HepG2 (cell line): Measurements from ENCODE around the gene USP12. TPM values are rescaled to one million over a fixed set of nuclear protein-coding genes. Genes with fewer than 3 reads are reported as not detected.

Experiments used
- ATAC-seq: fragments of 200-7000 bp; cut with Tn5 transposase; 3 replicates; pipeline ENCODE4 v1.9.1; 2020; ENCODE audit warnings: mild to moderate bottlenecking, moderate library complexity
- BruUV-seq: library from RNA; stranded (reverse); fragments of 400-500 nt; replicated peaks from 2 replicates; lab custom pipeline; 2021; lab: Mats Ljungman, UMichigan
- CTCF ChIA-PET: fragments of 300-600 bp; formaldehyde crosslinking; extraction: SDS; loops from one replicate; lab custom pipeline; 2021; ENCODE audit warnings: low total read pairs, inconsistent platforms, low intra/inter-chr PET ratio; lab: Yijun Ruan, JAX
- POLR2A ChIA-PET: fragments of 350-600 bp; sonication (Branson Sonifier 250); formaldehyde crosslinking; loops from one replicate; lab custom pipeline; 2020; ENCODE audit warnings: antibody characterized with exemption, inconsistent platforms; lab: Yijun Ruan, JAX
- DNase-seq: peaks from one replicate; pipeline ENCODE4 v3.0.0-alpha.2; 2015; ENCODE audit warnings: low spot score
- FAIRE-seq: peaks from 3 replicates; lab custom pipeline; 2011; peaks lifted over from hg19 to GRCh38; lab: Jason Lieb, UNC
- H2AFZ ChIP-seq: one replicate; pipeline ENCODE4 v1.6.1; 2011; ENCODE audit warnings: low read length, inconsistent platforms
- H3K27ac ChIP-seq: fragments of 300-600 bp; 3 replicates; pipeline ENCODE4 v1.8.0; 2011; ENCODE audit warnings: mixed run types, mild to moderate bottlenecking, mixed read lengths, low read length, inconsistent platforms; ENCODE audit not compliant: insufficient read depth; ENCODE audit errors: extremely low read length
- H3K27me3 ChIP-seq, 2 experiments: fragments of 200-600 bp in 1 of 2; 2 replicates in 1 of 2; 3 replicates in 1 of 2; pipeline versions ENCODE4 v1.6.0 to v1.8.0; 2011; ENCODE audit warnings: low read length in 2 of 2, mild to moderate bottlenecking in 2 of 2, moderate library complexity in 2 of 2, inconsistent platforms in 1 of 2; ENCODE audit not compliant: insufficient read depth in 2 of 2, control insufficient read depth in 1 of 2
- H3K36me3 ChIP-seq, 2 experiments: fragments of 200-600 bp in 1 of 2; replicated peaks in 1 of 2; 2 replicates in 1 of 2; 3 replicates in 1 of 2; pipeline versions ENCODE4 v1.5.1 to v1.8.0; 2011; ENCODE audit warnings: low read length in 2 of 2, inconsistent platforms in 1 of 2; ENCODE audit not compliant: insufficient read depth in 2 of 2, control insufficient read depth in 1 of 2
- H3K4me1 ChIP-seq: 2 replicates; pipeline ENCODE4 v1.5.1; 2012; ENCODE audit warnings: low read length, inconsistent platforms; ENCODE audit not compliant: insufficient read depth
- H3K4me2 ChIP-seq: 2 replicates; pipeline ENCODE4 v1.6.0; 2011; ENCODE audit warnings: low read depth, low read length, inconsistent platforms
- H3K4me3 ChIP-seq, 3 experiments: fragments of 200-600 bp in 1 of 3; sonication (generic), shearing (Covaris generic) in 1 of 3; replicated peaks in 1 of 3; 2 replicates each; pipeline ENCODE4 v1.5.1; 2011 to 2016; ENCODE audit warnings: low read length in 3 of 3, inconsistent platforms in 2 of 3, low read depth in 2 of 3, mild to moderate bottlenecking in 2 of 3, control low read depth in 1 of 3, mixed read lengths in 1 of 3; ENCODE audit not compliant: insufficient read depth in 1 of 3
- H3K79me2 ChIP-seq: one replicate; pipeline ENCODE4 v1.6.1; 2011; ENCODE audit warnings: low read length, inconsistent platforms; ENCODE audit not compliant: insufficient read depth
- H3K9ac ChIP-seq: 2 replicates; pipeline ENCODE4 v1.6.0; 2011; ENCODE audit warnings: mild to moderate bottlenecking, low read depth, low read length, inconsistent platforms; ENCODE audit not compliant: insufficient read depth
- H3K9me3 ChIP-seq: 2 replicates; pipeline ENCODE4 v1.5.1; 2012; ENCODE audit warnings: mild to moderate bottlenecking, low read length
- H4K20me1 ChIP-seq: 2 replicates; pipeline ENCODE4 v1.6.0; 2011; ENCODE audit warnings: inconsistent platforms, mild to moderate bottlenecking, low read length, moderate library complexity; ENCODE audit not compliant: insufficient read depth
- CEBPB ChIP-seq: IDR thresholded peaks from 2 replicates; pipeline ENCODE4 v1.6.1; 2011; ENCODE audit warnings: low read depth, low read length, improper control_type of control experiment, borderline replicate concordance
- CEBPG ChIP-seq: IDR thresholded peaks from 2 replicates; pipeline ENCODE4 v1.6.1; 2016
- SP140L ChIP-seq: sonication (generic); formaldehyde crosslinking; IDR thresholded peaks from 2 replicates; pipeline ENCODE4 v1.4.0; 2020; ENCODE audit warnings: missing genetic modification reagents, borderline replicate concordance
- XRCC5 ChIP-seq: fragments of 200-400 bp; formaldehyde crosslinking; optimal IDR thresholded peaks from 2 replicates; pipeline ENCODE3; 2017; ENCODE audit warnings: mild to moderate bottlenecking, low read length
- ZNF24 ChIP-seq: fragments of 450-650 bp; IDR thresholded peaks from 2 replicates; pipeline ENCODE4 v1.6.1; 2017; ENCODE audit warnings: antibody characterized with exemption, mild to moderate bottlenecking
- WGBS: methylation state at CpG from one replicate; pipeline ENCODE4 v1.1.6; 2017; ENCODE audit warnings: low lambda C conversion rate; 5-methylcytosine and 5-hydroxymethylcytosine counted together
- in situ Hi-C: cut with HindIII; loops from 2 replicates; pipeline ENCODE4 v1.10.0; 2017; ENCODE audit warnings: low pct_unique_long_range_greater_than_20kb; ENCODE audit not compliant: extremely low pct_ligation_motif_present
- intact Hi-C: fragments of 100-400 bp; cut with micrococcal nuclease; formaldehyde crosslinking; loops from one replicate; pipeline ENCODE4 v1.10.0; 2022; ENCODE audit not compliant: unreplicated experiment
- polyA plus RNA-seq, 8 experiments: library from polyadenylated mRNA; depleted of rRNA in 3 of 8; stranded (reverse) in 7 of 8; unstranded in 1 of 8; fragments of >200 nt; fragmentation: Illumina TruSeq in 4 of 8; extraction: Trizol in 4 of 8; gene quantifications; 2 replicates each; pipeline versions ENCODE4 v1.2.1 to v1.2.3, GENCODE V29; 2011 to 2016; ENCODE audit warnings: low read depth in 4 of 8, missing spikeins in 1 of 8, mixed read lengths in 1 of 8; ENCODE audit not compliant: insufficient read depth in 1 of 8
- total RNA-seq, 5 experiments: library from RNA; depleted of rRNA; stranded (reverse); fragments of >200 nt; fragmentation: Illumina TruSeq; extraction: Trizol; gene quantifications; 2 replicates each; pipeline ENCODE4 v1.2.3, GENCODE V29; 2016; ENCODE audit warnings: low read depth in 1 of 5
- TF ChIP-seq, protein P1 (sequence below): sonication (generic); formaldehyde crosslinking; IDR thresholded peaks from 2 replicates; pipeline ENCODE4 v1.5.1; 2020; ENCODE audit warnings: missing genetic modification reagents, mild to moderate bottlenecking, borderline replicate concordance
- TF ChIP-seq, protein P2 (sequence below): sonication (generic); formaldehyde crosslinking; IDR thresholded peaks from 2 replicates; pipeline ENCODE4 v1.5.0; 2020; ENCODE audit warnings: missing genetic modification reagents

Gene USP12
- total and polyA plus RNA-seq, 2 of the 13 experiments (the other 11 are each of a cell fraction or from before 2014, with no cell fraction given) = 9.8 to 19.5 TPM

DNA sequence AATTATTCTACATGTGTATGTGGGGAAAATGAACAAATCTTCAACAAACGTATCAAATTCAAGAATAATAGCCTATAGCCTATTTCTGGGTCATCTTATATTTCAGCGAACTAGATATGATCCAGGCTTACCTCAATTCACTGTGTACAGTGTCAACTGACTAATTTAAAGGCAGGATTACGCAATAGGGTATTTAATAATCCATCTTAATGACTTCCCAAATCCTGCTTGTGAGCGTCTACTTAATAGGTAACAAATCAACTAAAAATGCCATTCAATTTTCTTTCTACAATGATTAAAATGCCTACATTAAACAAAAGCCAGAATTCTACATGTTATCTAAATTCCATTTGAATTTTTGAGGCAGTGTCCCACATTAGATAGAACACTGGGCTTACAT, 67.0 kb downstream of the USP12 start:
- DNase-seq = no peak
- no peaks in the 10 kb centered on the region for H3K27me3 ChIP-seq
- H2AFZ ChIP-seq = no peak overlapping the region
- no peak overlapping the region for H3K9ac ChIP-seq
- no peak overlapping the region for H3K4me3 ChIP-seq
- CTCF ChIA-PET = no interaction called here
- H4K20me1 ChIP-seq = no peaks in the 10 kb centered on the region
- no peaks in the 10 kb centered on the region for H3K9me3 ChIP-seq
- TF ChIP-seq XRCC5 (no peak), CEBPG (CRISPR knock-in tag) (peak; percentile 25; the same call in 1 of the 2 replicates), CEBPB (peak; percentile 88), SP140L (no peak)
- TF ChIP-seq, protein P1, sequence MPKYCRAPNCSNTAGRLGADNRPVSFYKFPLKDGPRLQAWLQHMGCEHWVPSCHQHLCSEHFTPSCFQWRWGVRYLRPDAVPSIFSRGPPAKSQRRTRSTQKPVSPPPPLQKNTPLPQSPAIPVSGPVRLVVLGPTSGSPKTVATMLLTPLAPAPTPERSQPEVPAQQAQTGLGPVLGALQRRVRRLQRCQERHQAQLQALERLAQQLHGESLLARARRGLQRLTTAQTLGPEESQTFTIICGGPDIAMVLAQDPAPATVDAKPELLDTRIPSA = no peak
- TF ChIP-seq, all 625 proteins: peak for 2
- intact Hi-C loops (no loop called here), in situ Hi-C loops (no loop called here)
- Histone ChIP-seq H3K36me3 (peaks cover 6 to 8% of the 10 kb centered on the region in 2 experiments; a peak in 2 of 5 replicates), H3K4me2 (no peak overlapping the region), H3K4me1 (no peaks in the 10 kb centered on the region), H3K27ac (no peak overlapping the region), H3K79me2 (no peaks in the 10 kb centered on the region)
- POLR2A ChIA-PET = no interaction called here
- ATAC-seq (no peak), FAIRE-seq (no peak)
- 73% methylated on average over 4 of the region's 4 CpGs for WGBS
- BruUV-seq = no TSS peak

DNA sequence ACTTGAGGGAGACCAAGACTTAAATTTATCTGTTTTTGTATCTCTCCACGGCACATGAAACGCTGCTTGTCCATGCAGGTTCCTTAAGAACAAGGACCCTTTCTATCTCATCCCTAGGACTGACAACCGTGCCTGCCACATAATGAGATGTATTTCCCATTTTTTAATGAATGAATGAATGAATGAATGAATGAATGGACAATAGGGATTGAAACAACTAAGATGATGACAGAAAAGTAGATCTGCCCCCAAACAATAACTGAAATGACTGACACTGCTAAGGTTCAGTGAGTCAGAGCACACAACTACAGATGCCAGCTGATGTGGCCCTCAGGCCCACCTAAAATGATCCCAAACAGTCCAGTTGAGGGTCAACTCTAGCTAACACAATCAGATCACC, 69.8 kb downstream of the USP12 start:
- TF ChIP-seq ZNF24 = peak; percentile 58; the same call in 1 of the 2 replicates
- TF ChIP-seq, protein P2, sequence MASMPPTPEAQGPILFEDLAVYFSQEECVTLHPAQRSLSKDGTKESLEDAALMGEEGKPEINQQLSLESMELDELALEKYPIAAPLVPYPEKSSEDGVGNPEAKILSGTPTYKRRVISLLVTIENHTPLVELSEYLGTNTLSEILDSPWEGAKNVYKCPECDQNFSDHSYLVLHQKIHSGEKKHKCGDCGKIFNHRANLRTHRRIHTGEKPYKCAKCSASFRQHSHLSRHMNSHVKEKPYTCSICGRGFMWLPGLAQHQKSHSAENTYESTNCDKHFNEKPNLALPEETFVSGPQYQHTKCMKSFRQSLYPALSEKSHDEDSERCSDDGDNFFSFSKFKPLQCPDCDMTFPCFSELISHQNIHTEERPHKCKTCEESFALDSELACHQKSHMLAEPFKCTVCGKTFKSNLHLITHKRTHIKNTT = no peak
- no TSS peak for BruUV-seq
- Histone ChIP-seq H3K9me3 (no peaks in the 10 kb centered on the region), H2AFZ (no peak overlapping the region), H3K4me1 (no peaks in the 10 kb centered on the region), H3K4me3 (no peak overlapping the region), H3K4me2 (no peak overlapping the region), H3K9ac (no peak overlapping the region), H4K20me1 (no peaks in the 10 kb centered on the region), H3K27ac (no peak overlapping the region), H3K79me2 (no peaks in the 10 kb centered on the region), H3K27me3 (no peaks in the 10 kb centered on the region), H3K36me3 (peaks cover 8 to 10% of the 10 kb centered on the region in 2 experiments; a peak in 2 of 5 replicates)
- CTCF ChIA-PET = no interaction called here
- intact Hi-C loops = no loop called here
- FAIRE-seq (no peak), DNase-seq (no peak), ATAC-seq (no peak)
- POLR2A ChIA-PET = no interaction called here
- in situ Hi-C loops = no loop called here
- WGBS = 98% methylated on average over 3 of the region's 3 CpGs
